ENCODE measurements around the gene IGSF21. TPM values are rescaled to one million over a fixed set of nuclear protein-coding genes. Genes with fewer than 3 reads are reported as not detected.

IGSF21 gene
- total and polyA plus RNA-seq, 2 donors (not counting 3 experiments of a cell fraction or from before 2014, with no cell fraction given), result not detected

DNA sequence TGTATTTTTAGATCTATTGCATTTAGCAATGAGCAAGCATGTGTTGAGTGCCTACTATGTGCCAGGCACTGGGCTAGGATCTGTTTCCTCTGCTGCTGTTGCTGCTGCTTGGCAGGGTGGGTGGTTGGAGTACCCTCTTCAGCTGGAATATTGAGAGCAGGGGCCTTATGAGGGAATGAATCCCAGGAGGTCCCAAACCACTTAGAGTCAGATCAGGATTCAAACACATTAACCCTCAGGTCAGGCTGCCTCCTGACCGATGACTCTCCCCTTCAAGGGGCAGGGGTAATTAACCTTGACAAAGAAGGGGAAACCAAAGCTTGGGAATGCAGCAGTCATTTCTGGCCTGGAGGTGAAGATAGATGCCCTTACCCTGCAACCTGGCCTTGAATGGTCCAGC, 138.0 kb downstream of the IGSF21 start:
- Histone ChIP-seq H4K20me1 (replicated peaks; ENCODE audit: control insufficient read depth, extremely low read depth, insufficient read depth, low read length) (no peaks in the 10 kb centered on the region), H3K4me3 (replicated peaks in 1 of 3; ENCODE audit: insufficient read depth in 1 of 3, low read depth in 1 of 3, low read length in 3 of 3) (no peak overlapping the region), H3K79me2 (ENCODE audit: control insufficient read depth, insufficient read depth, low read length) (no peaks in the 10 kb centered on the region), H3K4me2 (ENCODE audit: insufficient read depth, low read length) (no peak overlapping the region), H3K9ac (replicated peaks; ENCODE audit: extremely low read depth, insufficient read depth, low read length) (no peak overlapping the region), H3K36me3 (ENCODE audit: control insufficient read depth in 2 of 2, extremely low read depth in 1 of 2, insufficient read depth in 2 of 2, low read length in 2 of 2) (no peaks in the 10 kb centered on the region), H3K27me3 (ENCODE audit: control insufficient read depth in 2 of 2, insufficient read depth in 2 of 2, low read length in 2 of 2) (no peaks in the 10 kb centered on the region), H3K9me3 (replicated peaks; ENCODE audit: control insufficient read depth, insufficient read depth, low read length) (no peaks in the 10 kb centered on the region), H3K4me1 (ENCODE audit: control insufficient read depth, extremely low read depth, insufficient read depth, low read length) (no peaks in the 10 kb centered on the region), H3K27ac (ENCODE audit: insufficient read depth, low read depth, low read length) (no peak overlapping the region), H2AFZ (ENCODE audit: low read depth, low read length) (no peak overlapping the region), H3K9me1 (replicated peaks; ENCODE audit: control insufficient read depth, extremely low read depth, insufficient read depth, low read length) (no peaks in the 10 kb centered on the region)
- TF ChIP-seq POLR2A (IDR thresholded peaks at IDR 0.05; ENCODE audit: low read depth, low read length), result no peak
- no peak for TF ChIP-seq GATA2 (IDR thresholded peaks at IDR 0.05; ENCODE audit: insufficient read depth, insufficient read length, low read depth, low read length)
- TF ChIP-seq CTCF (IDR thresholded peaks at IDR 0.05; ENCODE audit: extremely low read depth in 1 of 2, insufficient read depth in 1 of 2, low read depth in 1 of 2, low read length in 2 of 2), result no peak
- TF ChIP-seq EZH2 (IDR thresholded peaks at IDR 0.05; ENCODE audit: borderline replicate concordance, low read depth, low read length, severe bottlenecking), result no peak
- no peak for TF ChIP-seq MYC (IDR thresholded peaks at IDR 0.05; ENCODE audit: low read depth, low read length)
- no peak for TF ChIP-seq JUN (IDR thresholded peaks at IDR 0.05; ENCODE audit: borderline replicate concordance, insufficient read depth, insufficient read length, low read depth)
- TF ChIP-seq, protein P1, sequence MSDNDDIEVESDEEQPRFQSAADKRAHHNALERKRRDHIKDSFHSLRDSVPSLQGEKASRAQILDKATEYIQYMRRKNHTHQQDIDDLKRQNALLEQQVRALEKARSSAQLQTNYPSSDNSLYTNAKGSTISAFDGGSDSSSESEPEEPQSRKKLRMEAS (IDR thresholded peaks at IDR 0.05; ENCODE audit: insufficient read depth, insufficient read length), result no peak
- no peak for TF ChIP-seq POLR2AphosphoS5 (IDR thresholded peaks at IDR 0.05; ENCODE audit: insufficient read depth, low read depth, low read length)
- no peak for TF ChIP-seq FOS (IDR thresholded peaks at IDR 0.05; ENCODE audit: borderline replicate concordance, insufficient read depth, low read length)
- BruUV-seq (replicated peaks), result no TSS peak
- intact Hi-C loops (cut with micrococcal nuclease), result no loop called here
- ChIA-PET CTCF (no interaction called here), POLR2A (no interaction called here)
- dilution Hi-C loops (cut with MboI; ENCODE audit: extremely low pct_ligation_motif_present, low sequenced_read_pairs), result no loop called here
- no peak for DNase-seq (ENCODE audit: low read depth, low spot score)
- no peak for FAIRE-seq
